ENCODE results near the gene PCBP3. TPM values are rescaled to one million over a fixed set of nuclear protein-coding genes. Genes with fewer than 3 reads are reported as not detected.

Gene PCBP3
- total RNA-seq (2022) = 3.7 and 6.6 TPM in 2 replicates
- Bru-seq, nascent RNA = percentile 46 among the genes with signal in this experiment
- BruChase-seq, experiment 1, labeled RNA remaining after a 6-hour chase = percentile 52 among the genes with signal in this experiment
- percentile 51 among the genes with signal in this experiment for BruChase-seq, experiment 2, labeled RNA remaining after a 2-hour chase
- long read RNA-seq, partial matches to known transcripts = 1 of 10 reads
- long read RNA-seq, other reads (novel, unspliced or antisense) = 9 of 10 reads

- Mint-ChIP-seq H3K36me3 (ENCODE audit: insufficient read depth, unreplicated experiment) (no peaks in the 10 kb centered on the region), H3K4me3 (ENCODE audit: unreplicated experiment) (peak within 1 kb of the TSS; percentile 65), H3K9me3 (ENCODE audit: unreplicated experiment) (peaks cover 7% of the 10 kb centered on the region), H3K27ac (ENCODE audit: low read depth, unreplicated experiment) (no peak within 1 kb of the TSS), H3K27me3 (ENCODE audit: insufficient read depth, unreplicated experiment) (no peaks in the 10 kb centered on the region), H3K4me1 (ENCODE audit: insufficient read depth, unreplicated experiment) (peaks cover 6% of the 10 kb centered on the region)
- DNase-seq (ENCODE audit: unreplicated experiment) = peak; percentile 90
- BruUV-seq (replicated peaks) = no TSS peak
- ChIA-PET POLR2A (no interaction called here), CTCF (no interaction called here)
- intact Hi-C loops (cut with micrococcal nuclease) = loop anchor here (5.0 kb wide), 1 partner anchor 104 kb away; no protein-coding TSS in a partner anchor
- TF ChIP-seq CTCF (IDR thresholded peaks at IDR 0.05; ENCODE audit: unreplicated experiment) = no peak
Observed at GRCh38 chr21:45643021-45643980, at the start of gene PCBP3. Gene PCBP3, plus strand, starts transcription at chr21:45643725. Its CDS starts 206,361 bp downstream, at chr21:45850086.

- CTCF ChIA-PET = interaction anchor here (0.6 to 2.2 kb wide), 7 partner anchors 11 to 530 kb away, joined by 3 to 6 read pairs (median 4); no protein-coding TSS in a partner anchor
- intact Hi-C loops (cut with micrococcal nuclease) = loop anchor here (5.0 kb wide), 1 partner anchor 153 kb away; no protein-coding TSS in a partner anchor
Observed at GRCh38 chr21:45594721-45595489, 48.6 kb upstream of the PCBP3 start.

GRCh38 chr21:45595574-45596295 lies 47.8 kb upstream of the PCBP3 start:
- POLR2A ChIA-PET = no interaction called here
- no peaks in the 10 kb centered on the region for H3K36me3 Mint-ChIP-seq (ENCODE audit: insufficient read depth, unreplicated experiment)
- intact Hi-C loops (cut with micrococcal nuclease) = loop anchor here (1.0 to 5.0 kb wide), 2 partner anchors 39 to 153 kb away; no protein-coding TSS in a partner anchor
- H3K27me3 Mint-ChIP-seq (ENCODE audit: insufficient read depth, unreplicated experiment) = peaks cover 39% of the 10 kb centered on the region
- no peaks in the 10 kb centered on the region for H3K9me3 Mint-ChIP-seq (ENCODE audit: unreplicated experiment)
- H3K27ac Mint-ChIP-seq (ENCODE audit: low read depth, unreplicated experiment) = no peak overlapping the region
- no peak for DNase-seq (ENCODE audit: unreplicated experiment)
- no peaks in the 10 kb centered on the region for H3K4me1 Mint-ChIP-seq (ENCODE audit: insufficient read depth, unreplicated experiment)
- no peak overlapping the region for H3K4me3 Mint-ChIP-seq (ENCODE audit: unreplicated experiment)
- CTCF ChIA-PET = interaction anchor here (0.6 to 2.2 kb wide), 16 partner anchors 12 to 266 kb away, joined by 3 to 6 read pairs (median 4); no protein-coding TSS in a partner anchor
- no TSS peak for BruUV-seq (replicated peaks)
- no peak for TF ChIP-seq CTCF (IDR thresholded peaks at IDR 0.05; ENCODE audit: unreplicated experiment)

More at GRCh38 chr21:45594721-45595489, 48.6 kb upstream of the PCBP3 start:
- no peaks in the 10 kb centered on the region for H3K4me1 Mint-ChIP-seq (ENCODE audit: insufficient read depth, unreplicated experiment)
- H3K4me3 Mint-ChIP-seq (ENCODE audit: unreplicated experiment) = no peak overlapping the region
- H3K27me3 Mint-ChIP-seq (ENCODE audit: insufficient read depth, unreplicated experiment) = peaks cover 31% of the 10 kb centered on the region
- no peak for TF ChIP-seq CTCF (IDR thresholded peaks at IDR 0.05; ENCODE audit: unreplicated experiment)
- BruUV-seq (replicated peaks) = no TSS peak
- DNase-seq (ENCODE audit: unreplicated experiment) = no peak
- no peaks in the 10 kb centered on the region for H3K36me3 Mint-ChIP-seq (ENCODE audit: insufficient read depth, unreplicated experiment)
- H3K27ac Mint-ChIP-seq (ENCODE audit: low read depth, unreplicated experiment) = no peak overlapping the region
- POLR2A ChIA-PET = no interaction called here
- H3K9me3 Mint-ChIP-seq (ENCODE audit: unreplicated experiment) = no peaks in the 10 kb centered on the region
